ENCODE data around the gene INHBB.
"Not testable (repeated sequence)": the region's sequence is repeated elsewhere in the genome, so short reads cannot be mapped to it uniquely, and the experiment has no call there.

The INHBB gene

DNA sequence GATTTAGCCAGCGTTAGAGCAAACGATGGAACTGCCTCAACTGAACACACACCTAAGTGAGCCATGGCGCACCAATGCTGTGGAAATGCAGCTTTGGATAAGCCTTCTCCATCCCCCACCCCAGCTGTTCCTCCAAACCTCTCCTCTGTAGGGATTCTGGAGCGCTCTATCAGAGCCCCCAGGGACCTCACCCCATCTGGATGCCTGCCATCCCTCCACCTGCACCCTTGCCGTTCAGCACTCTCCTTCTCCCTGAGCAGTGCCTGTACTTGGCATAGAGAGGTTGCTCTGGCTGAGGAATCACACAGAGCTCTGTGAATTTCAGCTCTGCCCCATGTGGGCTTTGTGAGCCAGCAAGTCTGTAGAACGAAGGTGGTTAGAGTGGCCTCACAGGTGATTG lies 42.8 kb upstream of the INHBB start:
- TF ChIP-seq, protein P1, sequence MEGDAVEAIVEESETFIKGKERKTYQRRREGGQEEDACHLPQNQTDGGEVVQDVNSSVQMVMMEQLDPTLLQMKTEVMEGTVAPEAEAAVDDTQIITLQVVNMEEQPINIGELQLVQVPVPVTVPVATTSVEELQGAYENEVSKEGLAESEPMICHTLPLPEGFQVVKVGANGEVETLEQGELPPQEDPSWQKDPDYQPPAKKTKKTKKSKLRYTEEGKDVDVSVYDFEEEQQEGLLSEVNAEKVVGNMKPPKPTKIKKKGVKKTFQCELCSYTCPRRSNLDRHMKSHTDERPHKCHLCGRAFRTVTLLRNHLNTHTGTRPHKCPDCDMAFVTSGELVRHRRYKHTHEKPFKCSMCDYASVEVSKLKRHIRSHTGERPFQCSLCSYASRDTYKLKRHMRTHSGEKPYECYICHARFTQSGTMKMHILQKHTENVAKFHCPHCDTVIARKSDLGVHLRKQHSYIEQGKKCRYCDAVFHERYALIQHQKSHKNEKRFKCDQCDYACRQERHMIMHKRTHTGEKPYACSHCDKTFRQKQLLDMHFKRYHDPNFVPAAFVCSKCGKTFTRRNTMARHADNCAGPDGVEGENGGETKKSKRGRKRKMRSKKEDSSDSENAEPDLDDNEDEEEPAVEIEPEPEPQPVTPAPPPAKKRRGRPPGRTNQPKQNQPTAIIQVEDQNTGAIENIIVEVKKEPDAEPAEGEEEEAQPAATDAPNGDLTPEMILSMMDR (IDR thresholded peaks at IDR 0.05; ENCODE audit: borderline replicate concordance, insufficient read depth, low read depth, low read length): no peak
- H3K4me3 ChIP-seq (ENCODE audit: low read depth, low read length): no peak overlapping the region

DNA sequence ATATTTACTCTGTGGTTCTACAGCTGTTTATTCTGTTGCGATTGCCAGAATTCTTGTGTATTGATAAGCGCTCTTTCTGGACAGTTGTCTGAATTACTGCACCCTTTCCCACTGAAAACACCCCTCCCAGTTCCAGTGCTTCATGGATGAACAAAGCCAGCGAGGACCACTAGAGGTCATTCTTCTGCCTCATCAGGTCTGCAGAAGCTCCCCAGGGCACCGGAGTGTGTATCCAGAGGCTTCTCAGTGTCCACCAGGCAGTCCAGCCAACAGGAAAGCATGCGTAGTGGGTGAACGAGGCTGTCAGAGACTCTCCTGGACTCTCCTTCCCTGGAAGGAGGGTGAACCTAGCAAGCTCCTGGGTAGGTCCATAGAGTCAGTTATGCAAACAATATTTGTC lies 40.6 kb upstream of the INHBB start:
- no peak overlapping the region for H3K4me3 ChIP-seq (ENCODE audit: low read depth, low read length)
- TF ChIP-seq, protein P1 (IDR thresholded peaks at IDR 0.05; ENCODE audit: borderline replicate concordance, insufficient read depth, low read depth, low read length): no peak

DNA sequence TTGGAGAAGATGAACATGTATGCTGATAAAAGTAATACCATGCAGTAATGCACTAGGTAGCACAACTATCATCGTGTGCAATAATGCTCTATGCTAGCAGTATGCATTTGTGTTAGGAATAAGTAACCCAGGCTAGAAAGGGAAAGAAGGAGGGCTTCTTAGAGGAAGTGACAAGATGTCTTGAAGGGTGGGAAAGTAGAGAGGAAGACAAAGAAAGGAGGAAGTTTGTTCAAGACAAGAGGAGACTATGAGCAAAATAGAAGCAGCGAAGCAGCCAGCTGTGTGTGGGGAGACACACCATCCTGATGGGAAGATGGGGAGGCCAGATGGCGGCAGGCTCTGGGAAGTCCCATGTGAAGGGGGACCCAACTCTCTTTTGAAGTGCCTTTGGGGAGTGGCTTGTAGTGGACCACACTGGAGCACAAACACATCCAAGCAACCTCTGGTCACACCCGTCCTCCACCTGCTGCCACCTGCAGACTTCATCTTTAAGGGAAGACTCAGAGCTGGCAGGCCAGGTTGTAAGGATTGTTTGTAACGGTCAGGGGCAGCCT lies 39.9 kb upstream of the INHBB start:
- no peak overlapping the region for H3K4me3 ChIP-seq (ENCODE audit: low read depth, low read length)
- TF ChIP-seq, protein P1 (IDR thresholded peaks at IDR 0.05; ENCODE audit: borderline replicate concordance, insufficient read depth, low read depth, low read length): no peak

DNA sequence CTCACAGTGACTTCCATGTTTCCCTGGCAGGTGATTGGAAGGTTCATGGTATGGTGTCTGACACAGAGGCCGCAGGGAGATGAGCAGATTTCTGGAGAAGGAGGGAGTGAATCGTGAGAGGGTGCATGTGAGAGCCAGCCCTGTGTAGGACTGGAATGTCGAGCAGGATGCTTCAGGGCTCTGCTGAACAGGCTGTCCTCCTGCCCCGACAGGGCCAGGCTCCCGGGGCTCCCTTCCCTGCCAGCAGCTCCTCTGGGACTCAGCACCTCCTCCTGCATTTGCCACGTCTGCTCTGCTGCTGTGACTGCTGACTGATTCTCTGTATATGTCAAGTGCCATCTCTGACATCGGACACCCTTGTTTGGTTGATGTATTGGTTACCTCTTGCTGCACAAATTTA lies 38.5 kb upstream of the INHBB start:
- TF ChIP-seq, protein P1 (IDR thresholded peaks at IDR 0.05; ENCODE audit: borderline replicate concordance, insufficient read depth, low read depth, low read length): no peak
- no peak overlapping the region for H3K4me3 ChIP-seq (ENCODE audit: low read depth, low read length)

DNA sequence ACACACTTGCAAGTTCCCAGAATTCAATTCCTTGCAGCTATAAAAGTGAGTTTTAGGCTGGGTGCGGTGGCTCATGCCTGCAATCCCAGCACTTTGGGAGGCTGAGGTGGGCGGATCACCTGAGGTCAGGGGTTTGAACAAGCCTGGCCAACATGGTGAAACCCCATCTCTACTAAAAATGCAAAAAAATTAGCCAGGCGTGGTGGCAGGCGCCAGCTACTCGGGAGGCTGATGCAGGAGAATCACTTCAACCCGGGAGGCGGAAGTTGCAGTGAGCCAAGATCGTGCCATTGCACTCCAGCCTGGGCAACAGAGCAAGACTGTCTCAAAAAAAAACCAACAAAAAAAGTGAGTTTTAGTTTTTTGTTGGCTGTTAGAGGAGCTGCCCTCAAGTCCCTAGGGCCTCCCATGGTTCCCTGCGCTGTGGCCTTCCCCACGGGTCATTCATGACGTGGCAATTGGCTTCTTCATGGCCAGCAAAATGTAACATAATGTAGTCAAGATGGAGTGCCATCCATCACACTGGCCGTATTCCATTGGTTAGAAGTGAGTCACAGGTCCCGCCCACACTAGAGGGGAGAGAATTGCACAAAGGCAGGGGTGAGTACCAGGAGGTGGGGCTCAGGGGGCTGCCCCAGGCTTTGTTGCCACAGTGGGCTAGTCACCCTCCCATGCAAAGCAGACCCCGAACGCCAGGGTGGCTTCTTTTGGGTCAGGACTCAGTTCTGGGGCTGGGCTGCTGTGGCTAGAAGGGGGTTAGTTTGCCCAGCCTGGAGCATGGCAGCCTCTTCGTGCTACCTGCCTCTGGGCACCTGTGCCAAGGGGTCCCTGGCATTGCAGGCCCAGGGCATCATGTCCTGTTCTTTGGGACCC lies 37.7 kb upstream of the INHBB start:
- TF ChIP-seq, protein P1 (IDR thresholded peaks at IDR 0.05; ENCODE audit: borderline replicate concordance, insufficient read depth, low read depth, low read length): no peak
- no peak overlapping the region for H3K4me3 ChIP-seq (ENCODE audit: low read depth, low read length)

DNA sequence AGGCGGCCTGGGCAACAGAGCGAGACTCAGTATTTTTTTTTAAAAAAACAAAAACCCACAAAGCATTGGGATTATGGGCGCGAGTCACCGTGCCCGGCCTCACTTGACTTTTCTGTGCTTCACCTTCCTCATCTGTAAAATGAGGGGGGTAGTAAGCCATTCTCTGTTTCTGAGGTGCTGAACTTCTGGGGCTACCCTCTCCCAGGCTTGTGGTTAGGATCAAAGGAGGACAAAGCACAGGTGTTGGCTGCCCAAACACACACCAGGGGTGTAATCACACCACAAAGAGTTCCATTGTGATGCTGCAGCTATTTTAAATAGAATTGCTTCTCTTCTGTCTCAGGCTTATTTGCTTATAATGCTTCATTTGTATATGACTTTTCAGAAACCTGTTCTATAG lies 35.8 kb upstream of the INHBB start:
- TF ChIP-seq, protein P1 (IDR thresholded peaks at IDR 0.05; ENCODE audit: borderline replicate concordance, insufficient read depth, low read depth, low read length): no peak
- H3K4me3 ChIP-seq (ENCODE audit: low read depth, low read length): no peak overlapping the region

DNA sequence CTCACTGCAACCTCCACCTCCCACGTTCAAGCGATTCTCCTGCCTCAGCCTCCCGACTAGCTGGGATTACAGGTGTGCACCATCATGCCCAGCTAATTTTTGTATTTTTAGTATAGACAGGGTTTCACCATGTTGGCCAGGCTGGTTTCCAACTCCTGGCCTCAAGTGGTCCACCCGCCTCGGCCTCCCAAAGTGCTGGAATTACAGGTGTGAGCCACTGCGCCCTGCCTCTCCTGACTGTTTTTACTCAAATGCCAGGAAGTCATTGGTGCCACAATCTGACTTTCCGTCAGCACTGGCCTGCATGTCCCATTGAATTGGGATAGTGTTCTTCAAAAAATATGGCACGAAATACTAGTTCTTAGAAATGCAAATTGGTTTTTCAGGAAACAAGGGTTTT lies 35.1 kb upstream of the INHBB start:
- H3K4me3 ChIP-seq (ENCODE audit: low read depth, low read length): not testable (repeated sequence)

Data from GM12875 (cell line).